Osteocyte (in vitro differentiated cells): ENCODE data around the gene UBIAD1. TPM values are rescaled to one million over a fixed set of nuclear protein-coding genes. Genes with fewer than 3 reads are reported as not detected.

Experiments
- DNase-seq: peaks from one replicate; pipeline ENCODE4 v3.0.0; 2021; ENCODE audit warnings: mixed read lengths; ENCODE audit not compliant: unreplicated experiment; ENCODE audit errors: extremely low spot score
- H3K27ac Mint-ChIP-seq: one replicate; pipeline ENCODE4 v1.8.0; 2021; ENCODE audit warnings: mild to moderate bottlenecking, mixed read lengths; ENCODE audit not compliant: unreplicated experiment
- H3K27me3 Mint-ChIP-seq: one replicate; pipeline ENCODE4 v1.8.0; 2021; ENCODE audit warnings: mixed read lengths; ENCODE audit not compliant: unreplicated experiment
- H3K36me3 Mint-ChIP-seq: one replicate; pipeline ENCODE4 v1.8.0; 2021; ENCODE audit warnings: mixed read lengths; ENCODE audit not compliant: unreplicated experiment
- H3K4me1 Mint-ChIP-seq: one replicate; pipeline ENCODE4 v1.8.0; 2021; ENCODE audit warnings: mixed read lengths; ENCODE audit not compliant: unreplicated experiment
- H3K4me3 Mint-ChIP-seq: one replicate; pipeline ENCODE4 v1.8.0; 2021; ENCODE audit warnings: mild to moderate bottlenecking, moderate library complexity, mixed read lengths; ENCODE audit not compliant: unreplicated experiment
- H3K9me3 Mint-ChIP-seq: one replicate; pipeline ENCODE4 v1.8.0; 2021; ENCODE audit warnings: mixed read lengths; ENCODE audit not compliant: unreplicated experiment
- total RNA-seq: library from RNA; stranded (reverse); gene quantifications from 2 replicates; pipeline ENCODE4 v1.2.1, GENCODE V29; 2021
- TF ChIP-seq, protein P1 (sequence below): fragments of 200-600 bp; sonication (generic); IDR thresholded peaks from 2 replicates; pipeline ENCODE4 v1.5.0; 2021; ENCODE audit warnings: antibody characterized with exemption, mild to moderate bottlenecking, moderate library complexity

The UBIAD1 gene
- total RNA-seq, 1 donor from 2014 or later = 19.0 TPM

GRCh38 chr1:11272544-11272831 lies 510 bp upstream of the UBIAD1 start:
- TF ChIP-seq, protein P1, sequence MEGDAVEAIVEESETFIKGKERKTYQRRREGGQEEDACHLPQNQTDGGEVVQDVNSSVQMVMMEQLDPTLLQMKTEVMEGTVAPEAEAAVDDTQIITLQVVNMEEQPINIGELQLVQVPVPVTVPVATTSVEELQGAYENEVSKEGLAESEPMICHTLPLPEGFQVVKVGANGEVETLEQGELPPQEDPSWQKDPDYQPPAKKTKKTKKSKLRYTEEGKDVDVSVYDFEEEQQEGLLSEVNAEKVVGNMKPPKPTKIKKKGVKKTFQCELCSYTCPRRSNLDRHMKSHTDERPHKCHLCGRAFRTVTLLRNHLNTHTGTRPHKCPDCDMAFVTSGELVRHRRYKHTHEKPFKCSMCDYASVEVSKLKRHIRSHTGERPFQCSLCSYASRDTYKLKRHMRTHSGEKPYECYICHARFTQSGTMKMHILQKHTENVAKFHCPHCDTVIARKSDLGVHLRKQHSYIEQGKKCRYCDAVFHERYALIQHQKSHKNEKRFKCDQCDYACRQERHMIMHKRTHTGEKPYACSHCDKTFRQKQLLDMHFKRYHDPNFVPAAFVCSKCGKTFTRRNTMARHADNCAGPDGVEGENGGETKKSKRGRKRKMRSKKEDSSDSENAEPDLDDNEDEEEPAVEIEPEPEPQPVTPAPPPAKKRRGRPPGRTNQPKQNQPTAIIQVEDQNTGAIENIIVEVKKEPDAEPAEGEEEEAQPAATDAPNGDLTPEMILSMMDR = peak; percentile 27
- peaks cover 24% of the 10 kb centered on the region for H3K4me1 Mint-ChIP-seq
- no peaks in the 10 kb centered on the region for H3K27me3 Mint-ChIP-seq
- no peak for DNase-seq
- peak overlapping the region; percentile 55 for H3K4me3 Mint-ChIP-seq
- no peak overlapping the region for H3K27ac Mint-ChIP-seq
- no peaks in the 10 kb centered on the region for H3K9me3 Mint-ChIP-seq
- peaks cover 7% of the 10 kb centered on the region for H3K36me3 Mint-ChIP-seq

- H3K9me3 Mint-ChIP-seq = no peaks in the 10 kb centered on the region
- H3K27ac Mint-ChIP-seq = peak overlapping the region; percentile 92
- peak overlapping the region; percentile 88 for H3K4me3 Mint-ChIP-seq
- peaks cover 24% of the 10 kb centered on the region for H3K4me1 Mint-ChIP-seq
- peaks cover 8% of the 10 kb centered on the region for H3K36me3 Mint-ChIP-seq
- DNase-seq = no peak
- TF ChIP-seq, protein P1 = no peak
- no peaks in the 10 kb centered on the region for H3K27me3 Mint-ChIP-seq
Measured at GRCh38 chr1:11273595-11274234, 717 bp downstream of the UBIAD1 start.

DNA sequence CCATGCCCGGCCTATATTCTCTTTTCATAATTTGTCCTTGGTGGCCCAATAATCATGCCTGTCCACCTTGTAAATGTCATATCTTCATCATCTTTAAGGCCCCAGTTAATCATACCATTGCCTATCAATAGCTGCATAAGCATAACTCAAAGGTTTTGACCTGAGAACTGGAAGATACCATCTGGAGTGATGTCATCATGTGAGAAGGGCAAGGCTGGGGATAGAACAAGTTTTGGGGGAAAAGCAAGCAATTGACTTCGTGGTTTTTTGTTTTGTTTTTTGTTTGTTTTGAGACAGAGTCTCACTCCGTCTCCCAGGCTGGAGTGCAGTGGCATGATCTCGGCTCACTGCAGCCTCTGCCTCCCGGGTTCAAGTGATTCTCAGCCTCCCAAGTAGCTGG lies 6.2 kb downstream of the UBIAD1 start:
- TF ChIP-seq, protein P1 = no peak
- Mint-ChIP-seq H3K4me3 (no peak overlapping the region), H3K27ac (no peak overlapping the region), H3K9me3 (peaks cover 3% of the 10 kb centered on the region), H3K27me3 (no peaks in the 10 kb centered on the region), H3K36me3 (peaks cover 40% of the 10 kb centered on the region), H3K4me1 (peaks cover 32% of the 10 kb centered on the region)
- no peak for DNase-seq

DNA sequence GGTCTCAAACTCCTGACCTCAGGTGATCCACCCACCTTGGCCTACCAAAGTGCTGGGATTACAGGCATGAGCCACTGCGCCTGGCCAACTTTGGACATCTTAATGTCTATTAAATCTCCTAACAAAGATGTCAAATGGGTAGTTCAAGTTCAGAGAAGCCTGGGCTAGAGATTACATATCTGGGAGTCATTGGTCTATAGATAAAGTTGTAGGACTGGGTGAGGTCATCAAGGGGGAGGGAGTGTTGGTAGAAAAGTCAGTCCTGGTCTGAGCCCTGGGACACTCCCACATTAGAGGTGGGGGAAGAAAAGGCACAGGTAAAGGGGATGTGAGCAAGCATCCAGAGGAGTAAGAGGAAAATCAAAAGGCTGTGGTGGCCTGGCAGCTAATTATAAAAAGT lies 6.6 kb downstream of the UBIAD1 start:
- H3K27ac Mint-ChIP-seq = peak overlapping the region; percentile 2
- peaks cover 3% of the 10 kb centered on the region for H3K9me3 Mint-ChIP-seq
- H3K27me3 Mint-ChIP-seq = no peaks in the 10 kb centered on the region
- H3K36me3 Mint-ChIP-seq = peaks cover 40% of the 10 kb centered on the region
- DNase-seq = no peak
- H3K4me1 Mint-ChIP-seq = peaks cover 31% of the 10 kb centered on the region
- TF ChIP-seq, protein P1 = no peak
- H3K4me3 Mint-ChIP-seq = no peak overlapping the region

DNA sequence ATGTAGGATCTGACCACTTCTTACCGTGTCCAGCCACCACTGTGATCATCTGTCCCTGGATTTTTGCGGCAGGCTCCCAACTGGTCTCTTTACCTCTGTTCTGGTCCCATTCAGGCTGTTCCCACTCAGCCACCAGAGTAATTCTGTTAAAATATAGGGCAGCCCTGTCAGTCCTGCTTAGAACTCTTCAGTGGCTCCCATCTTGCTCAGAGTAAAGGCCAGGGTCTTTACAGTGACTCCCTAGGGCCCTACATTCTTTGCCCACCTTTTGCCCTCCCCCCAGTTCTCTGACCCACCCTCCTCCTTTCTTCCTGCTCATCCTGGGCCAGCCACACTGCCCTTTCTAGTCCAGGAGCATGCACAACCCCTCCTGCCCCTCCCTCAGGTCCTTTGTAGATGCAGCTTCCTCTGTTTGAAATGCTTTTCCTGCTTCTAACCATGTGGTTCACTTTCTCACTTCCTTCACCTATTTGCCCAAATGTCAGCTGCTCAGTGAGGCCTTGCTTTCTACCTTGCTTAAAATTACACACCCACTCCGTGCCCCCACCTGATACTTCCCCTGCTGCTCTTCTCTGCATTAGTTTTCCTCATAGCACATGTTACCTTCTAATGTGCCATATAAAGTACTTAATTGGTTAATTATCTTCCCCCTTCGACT lies 7.8 kb downstream of the UBIAD1 start:
- Mint-ChIP-seq H3K27me3 (no peaks in the 10 kb centered on the region), H3K36me3 (peaks cover 40% of the 10 kb centered on the region), H3K27ac (peak overlapping the region; percentile 87), H3K9me3 (peaks cover 3% of the 10 kb centered on the region), H3K4me1 (peaks cover 20% of the 10 kb centered on the region), H3K4me3 (no peak overlapping the region)
- no peak for DNase-seq
- TF ChIP-seq, protein P1 = no peak
